Measurements from ENCODE around the gene SLC6A18.

GRCh38 chr5:1257841-1258240, 32.7 kb downstream of the SLC6A18 start:
- TF ChIP-seq CTCF (IDR thresholded peaks at IDR 0.05): no peak
- TF ChIP-seq POLR2A (IDR thresholded peaks at IDR 0.05): no peak
- TF ChIP-seq EP300 (IDR thresholded peaks at IDR 0.05): no peak

Data from tibial nerve (tissue), 4 donors.